ENCODE results near the gene SLF1. TPM values are rescaled to one million over a fixed set of nuclear protein-coding genes. Genes with fewer than 3 reads are reported as not detected.

SLF1 gene
- total and polyA plus RNA-seq, 9 of the 15 experiments (the other 6 are each of a cell fraction or from before 2014, with no cell fraction given), result 9.8 to 31.1 (median 16.3) TPM

GRCh38 chr5:94618493-94619328, at the start of gene SLF1, which contains the start of gene KIAA0825 (continued):
- TF ChIP-seq PRMT5 (CRISPR knock-in tag; IDR thresholded peaks at IDR 0.05) (no peak), ZNF354B (CRISPR knock-in tag; IDR thresholded peaks at IDR 0.05) (no peak), XRCC5 (IDR thresholded peaks at IDR 0.05; ENCODE audit: low read depth, low read length) (no peak; the same call in 1 of the 2 replicates), GTF3C2 (IDR thresholded peaks at IDR 0.05; ENCODE audit: borderline replicate concordance, extremely low read depth, insufficient read length) (no peak), EGR1 (conservative IDR thresholded peaks at IDR 0.05) (no peak), BCL6 (CRISPR knock-in tag; IDR thresholded peaks at IDR 0.05) (no peak), MIER1 (IDR thresholded peaks at IDR 0.05; ENCODE audit: low read depth) (no peak), RREB1 (CRISPR knock-in tag; IDR thresholded peaks at IDR 0.05) (no peak), UBTF (IDR thresholded peaks at IDR 0.05; ENCODE audit: borderline replicate concordance in 1 of 2, low read depth in 2 of 2, low read length in 2 of 2) (peak; percentile 22 to 57; a peak in 2 of 4 replicates), NELFE (IDR thresholded peaks at IDR 0.05; ENCODE audit: insufficient read depth, insufficient read length) (no peak)
- TF ChIP-seq, protein P1, sequence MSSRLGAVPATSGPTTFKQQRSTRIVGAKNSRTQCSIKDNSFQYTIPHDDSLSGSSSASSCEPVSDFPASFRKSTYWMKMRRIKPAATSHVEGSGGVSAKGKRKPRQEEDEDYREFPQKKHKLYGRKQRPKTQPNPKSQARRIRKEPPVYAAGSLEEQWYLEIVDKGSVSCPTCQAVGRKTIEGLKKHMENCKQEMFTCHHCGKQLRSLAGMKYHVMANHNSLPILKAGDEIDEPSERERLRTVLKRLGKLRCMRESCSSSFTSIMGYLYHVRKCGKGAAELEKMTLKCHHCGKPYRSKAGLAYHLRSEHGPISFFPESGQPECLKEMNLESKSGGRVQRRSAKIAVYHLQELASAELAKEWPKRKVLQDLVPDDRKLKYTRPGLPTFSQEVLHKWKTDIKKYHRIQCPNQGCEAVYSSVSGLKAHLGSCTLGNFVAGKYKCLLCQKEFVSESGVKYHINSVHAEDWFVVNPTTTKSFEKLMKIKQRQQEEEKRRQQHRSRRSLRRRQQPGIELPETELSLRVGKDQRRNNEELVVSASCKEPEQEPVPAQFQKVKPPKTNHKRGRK (tag; IDR thresholded peaks at IDR 0.05), result no peak
- TF ChIP-seq, protein P2, sequence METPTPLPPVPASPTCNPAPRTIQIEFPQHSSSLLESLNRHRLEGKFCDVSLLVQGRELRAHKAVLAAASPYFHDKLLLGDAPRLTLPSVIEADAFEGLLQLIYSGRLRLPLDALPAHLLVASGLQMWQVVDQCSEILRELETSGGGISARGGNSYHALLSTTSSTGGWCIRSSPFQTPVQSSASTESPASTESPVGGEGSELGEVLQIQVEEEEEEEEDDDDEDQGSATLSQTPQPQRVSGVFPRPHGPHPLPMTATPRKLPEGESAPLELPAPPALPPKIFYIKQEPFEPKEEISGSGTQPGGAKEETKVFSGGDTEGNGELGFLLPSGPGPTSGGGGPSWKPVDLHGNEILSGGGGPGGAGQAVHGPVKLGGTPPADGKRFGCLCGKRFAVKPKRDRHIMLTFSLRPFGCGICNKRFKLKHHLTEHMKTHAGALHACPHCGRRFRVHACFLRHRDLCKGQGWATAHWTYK (CRISPR knock-in tag; IDR thresholded peaks at IDR 0.05), result 0 out of 2 replicates have a peak, but pooled peaks have one; percentile 17

Data from K562 (cell line).